Ovary (tissue), 3 donors: ENCODE data around the gene PIK3R5.

ENCODE experiments used
- EP300 ChIP-seq: sonication (generic); formaldehyde crosslinking; IDR thresholded peaks from one replicate; pipeline ENCODE4 v1.6.1; 2017; ENCODE audit warnings: antibody characterized with exemption
- TF ChIP-seq, protein P1 (sequence below), 3 donors: fragments of 450-650 bp in 2 of 3; fragments of 200-600 bp in 1 of 3; IDR thresholded peaks; one replicate each; pipeline versions ENCODE4 v1.5.1 to v1.8.0; 2016 to 2022; ENCODE audit warnings: antibody characterized with exemption in 3 of 3, mild to moderate bottlenecking in 1 of 3
- donor health status: DM: no; HTN: no; CAD: no.

DNA sequence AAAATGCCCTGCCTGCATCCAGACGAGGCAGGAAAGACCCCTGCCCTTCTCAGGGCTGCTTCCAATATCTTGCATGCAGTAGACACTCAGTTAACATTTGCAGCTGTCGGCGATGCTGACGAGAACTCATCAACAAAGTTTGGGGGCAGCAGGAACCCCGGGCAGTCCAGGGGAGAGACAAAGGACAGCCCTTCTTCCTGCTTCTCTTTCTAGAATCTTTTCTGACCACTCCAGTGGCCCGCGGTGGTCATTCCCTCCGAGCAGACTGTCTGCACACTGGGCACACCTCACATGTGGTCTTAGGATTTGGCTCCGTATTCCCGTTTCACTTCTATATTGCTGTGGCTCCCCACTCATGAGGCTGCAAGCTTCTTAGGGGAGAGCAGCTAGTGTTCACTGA is 135.4 kb downstream of the PIK3R5 start:
- TF ChIP-seq EP300: no peak
- TF ChIP-seq, protein P1, sequence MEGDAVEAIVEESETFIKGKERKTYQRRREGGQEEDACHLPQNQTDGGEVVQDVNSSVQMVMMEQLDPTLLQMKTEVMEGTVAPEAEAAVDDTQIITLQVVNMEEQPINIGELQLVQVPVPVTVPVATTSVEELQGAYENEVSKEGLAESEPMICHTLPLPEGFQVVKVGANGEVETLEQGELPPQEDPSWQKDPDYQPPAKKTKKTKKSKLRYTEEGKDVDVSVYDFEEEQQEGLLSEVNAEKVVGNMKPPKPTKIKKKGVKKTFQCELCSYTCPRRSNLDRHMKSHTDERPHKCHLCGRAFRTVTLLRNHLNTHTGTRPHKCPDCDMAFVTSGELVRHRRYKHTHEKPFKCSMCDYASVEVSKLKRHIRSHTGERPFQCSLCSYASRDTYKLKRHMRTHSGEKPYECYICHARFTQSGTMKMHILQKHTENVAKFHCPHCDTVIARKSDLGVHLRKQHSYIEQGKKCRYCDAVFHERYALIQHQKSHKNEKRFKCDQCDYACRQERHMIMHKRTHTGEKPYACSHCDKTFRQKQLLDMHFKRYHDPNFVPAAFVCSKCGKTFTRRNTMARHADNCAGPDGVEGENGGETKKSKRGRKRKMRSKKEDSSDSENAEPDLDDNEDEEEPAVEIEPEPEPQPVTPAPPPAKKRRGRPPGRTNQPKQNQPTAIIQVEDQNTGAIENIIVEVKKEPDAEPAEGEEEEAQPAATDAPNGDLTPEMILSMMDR (IDR thresholded peaks at IDR 0.05): no peak
